Cardiac muscle cell (in vitro differentiated cells and primary cell): ENCODE data around the gene TRABD. TPM values are rescaled to one million over a fixed set of nuclear protein-coding genes. Genes with fewer than 3 reads are reported as not detected.

Experiments used
- DNase-seq, 2 donors: peaks; one replicate each; pipeline versions ENCODE4 v3.0.0 to v3.0.0-alpha.2; 2010 to 2017; ENCODE audit warnings: low read depth in 1 of 2, low spot score in 1 of 2
- H3K27ac ChIP-seq: fragments of 200-600 bp; sonication (generic); 2 replicates; pipeline ENCODE4 v1.5.1; 2016
- H3K27me3 ChIP-seq: fragments of 200-600 bp; sonication (generic); 2 replicates; pipeline ENCODE4 v1.6.0; 2016; ENCODE audit warnings: control low read depth
- H3K36me3 ChIP-seq: fragments of 200-600 bp; sonication (generic); 2 replicates; pipeline ENCODE4 v1.5.1; 2016; ENCODE audit warnings: control low read depth
- H3K4me1 ChIP-seq: fragments of 200-600 bp; sonication (generic); 2 replicates; pipeline ENCODE4 v1.8.1; 2017; ENCODE audit warnings: low read depth, mild to moderate bottlenecking, mixed run types
- H3K4me3 ChIP-seq: fragments of 200-600 bp; sonication (generic); 2 replicates; pipeline ENCODE4 v1.5.1; 2016; ENCODE audit warnings: mild to moderate bottlenecking
- H3K9me3 ChIP-seq: fragments of 200-600 bp; sonication (generic); 2 replicates; pipeline ENCODE4 v1.5.1; 2017; ENCODE audit warnings: low read depth, mild to moderate bottlenecking, control low read depth
- CTCF ChIP-seq: IDR thresholded peaks from 2 replicates; pipeline ENCODE4 v1.5.1; 2012; ENCODE audit warnings: low read depth, mild to moderate bottlenecking, low read length
- polyA plus RNA-seq: library from polyadenylated mRNA; unstranded; fragments of >200 nt; fragmentation: Nextera tagmentation; extraction: Ambion mirVana; gene quantifications from 2 replicates; pipeline ENCODE4 v1.2.1, GENCODE V29; 2016
- total RNA-seq: library from RNA; depleted of rRNA; stranded (reverse); fragments of >200 nt; gene quantifications from 2 replicates; pipeline ENCODE4 v1.2.3, GENCODE V29; 2016

Gene TRABD
- total and polyA plus RNA-seq, 2 experiments from 2014 or later = 50.7 to 59.6 TPM

- Histone ChIP-seq H3K4me3 (no peak overlapping the region), H3K4me1 (no peaks in the 10 kb centered on the region), H3K27ac (no peak overlapping the region), H3K36me3 (peaks cover 11% of the 10 kb centered on the region), H3K9me3 (no peaks in the 10 kb centered on the region), H3K27me3 (no peaks in the 10 kb centered on the region)
- TF ChIP-seq CTCF = no peak
- DNase-seq = no peak
These were observed 40.6 kb downstream of the TRABD start for GRCh38 chr22:50226063-50226874.

- Histone ChIP-seq H3K9me3 (no peaks in the 10 kb centered on the region), H3K4me1 (no peaks in the 10 kb centered on the region), H3K27me3 (no peaks in the 10 kb centered on the region), H3K36me3 (peaks cover 6% of the 10 kb centered on the region), H3K27ac (no peak overlapping the region), H3K4me3 (no peak overlapping the region)
- DNase-seq = no peak
- no peak for TF ChIP-seq CTCF
These were observed 41.1 kb downstream of the TRABD start for GRCh38 chr22:50226875-50227165.

- TF ChIP-seq CTCF = no peak
- no peaks in the 10 kb centered on the region for H3K4me1 ChIP-seq
- H3K36me3 ChIP-seq = peaks cover 6% of the 10 kb centered on the region
- no peak overlapping the region for H3K4me3 ChIP-seq
- no peak for DNase-seq
- H3K27me3 ChIP-seq = no peaks in the 10 kb centered on the region
- no peaks in the 10 kb centered on the region for H3K9me3 ChIP-seq
- no peak overlapping the region for H3K27ac ChIP-seq
These were observed 42.0 kb downstream of the TRABD start for GRCh38 chr22:50227579-50228215.

GRCh38 chr22:50228366-50228765 is 42.7 kb downstream of the TRABD start:
- TF ChIP-seq CTCF = no peak
- Histone ChIP-seq H3K27ac (no peak overlapping the region), H3K4me3 (no peak overlapping the region), H3K36me3 (peaks cover 6% of the 10 kb centered on the region), H3K27me3 (no peaks in the 10 kb centered on the region), H3K9me3 (no peaks in the 10 kb centered on the region), H3K4me1 (no peaks in the 10 kb centered on the region)
- no peak for DNase-seq

- no peak for TF ChIP-seq CTCF
- Histone ChIP-seq H3K9me3 (no peaks in the 10 kb centered on the region), H3K27ac (no peak overlapping the region), H3K4me3 (no peak overlapping the region), H3K36me3 (peaks cover under 1% of the 10 kb centered on the region), H3K4me1 (no peaks in the 10 kb centered on the region), H3K27me3 (no peaks in the 10 kb centered on the region)
- DNase-seq = no peak
These were observed 43.7 kb downstream of the TRABD start for GRCh38 chr22:50229370-50229769.
